ENCODE data around the gene FERMT3.

GRCh38 chr11:64252003-64252872 lies 45.7 kb downstream of the FERMT3 start:
- TF ChIP-seq CTCF (IDR thresholded peaks at IDR 0.05; ENCODE audit: extremely low read depth in 1 of 2, insufficient read depth in 1 of 2, low read depth in 1 of 2, low read length in 2 of 2) (peak in 1 of 2 donors; percentile 31), EZH2 (IDR thresholded peaks at IDR 0.05; ENCODE audit: borderline replicate concordance, low read depth, low read length, severe bottlenecking) (no peak), FOS (IDR thresholded peaks at IDR 0.05; ENCODE audit: borderline replicate concordance, insufficient read depth, low read length) (no peak)

Data from endothelial cell of umbilical vein (primary cell).